COR-L47 (cell line): Measurements from ENCODE around the gene EIF5.
A peak's percentile ranks its signal among the peaks of the same experiment; 100 is the strongest.

ENCODE experiments used
- DNase-seq: peaks from one replicate; lab custom pipeline; 2025; lab: John Stamatoyannopoulos, UW

The EIF5 gene

DNA sequence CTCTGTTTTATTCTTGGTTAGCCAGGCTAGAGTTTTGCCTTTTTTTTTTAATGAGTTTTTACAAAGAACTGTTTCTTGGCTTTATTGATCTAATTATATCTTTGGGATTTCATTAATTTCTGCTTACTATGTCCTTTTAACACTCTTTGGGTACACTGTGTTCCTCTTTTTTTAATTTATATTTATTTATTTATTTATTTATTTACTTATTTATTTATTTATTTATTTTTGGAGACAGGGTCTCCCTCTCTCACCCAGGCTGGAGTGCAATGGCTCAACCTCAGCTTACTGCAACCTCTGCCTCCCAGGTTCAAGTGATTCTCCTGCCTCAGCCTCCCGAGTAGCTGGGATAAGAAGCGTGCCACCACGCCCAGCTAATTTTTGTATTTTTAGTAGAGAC, 36.0 kb downstream of the EIF5 start:
- DNase-seq = no peak

DNA sequence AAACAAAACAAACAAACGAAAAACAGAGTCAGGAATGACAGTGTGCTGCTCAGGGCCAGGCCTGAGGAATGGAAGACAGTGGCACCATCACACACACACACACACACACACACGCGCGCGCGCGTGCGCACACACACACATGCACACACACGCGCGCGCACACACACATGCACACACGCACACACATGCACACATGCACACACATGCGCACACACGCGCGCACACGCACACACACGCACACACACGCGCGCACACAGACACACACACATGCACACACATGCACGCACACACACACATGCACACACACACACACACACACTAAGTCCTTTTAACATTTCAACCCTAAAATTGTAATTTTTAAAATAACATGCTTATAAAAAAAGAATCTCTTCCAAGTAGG, 38.0 kb downstream of the EIF5 start:
- no peak for DNase-seq

DNA sequence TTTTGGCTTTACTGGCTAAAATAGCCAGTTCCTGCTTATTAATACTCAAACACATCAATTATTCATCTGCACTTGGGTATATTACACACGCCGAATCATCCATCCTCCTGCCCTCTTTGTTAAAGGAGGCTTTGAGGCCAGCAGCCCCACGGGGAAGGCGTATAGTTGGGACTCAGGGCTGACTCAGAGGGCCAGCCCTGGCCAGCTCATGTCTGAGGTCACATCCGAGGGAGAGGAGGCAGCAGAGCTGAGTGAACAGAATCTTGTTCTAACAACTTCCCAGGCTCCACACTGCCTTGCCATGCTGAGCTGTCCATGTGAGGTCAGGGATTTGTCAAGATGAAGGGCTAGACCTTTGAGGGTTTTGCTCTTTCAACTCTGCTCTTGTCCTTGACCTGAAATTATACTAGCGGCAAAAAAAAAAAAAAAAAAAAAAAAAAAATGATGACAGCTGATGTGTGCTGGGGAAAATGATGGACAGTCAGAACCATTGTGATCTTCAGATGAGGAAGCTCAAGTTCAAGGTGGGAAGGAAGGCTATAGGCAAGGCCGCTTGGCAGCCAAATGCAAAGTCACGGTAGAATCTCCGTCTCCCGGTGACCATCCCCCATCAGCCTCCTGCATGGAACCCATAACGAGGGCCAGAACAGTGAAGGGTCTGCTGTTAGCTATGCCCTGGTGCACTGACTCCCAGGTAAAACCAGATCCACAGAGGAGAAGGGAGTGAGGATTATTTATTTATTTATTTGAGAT, 38.7 kb downstream of the EIF5 start:
- no peak for DNase-seq

DNA sequence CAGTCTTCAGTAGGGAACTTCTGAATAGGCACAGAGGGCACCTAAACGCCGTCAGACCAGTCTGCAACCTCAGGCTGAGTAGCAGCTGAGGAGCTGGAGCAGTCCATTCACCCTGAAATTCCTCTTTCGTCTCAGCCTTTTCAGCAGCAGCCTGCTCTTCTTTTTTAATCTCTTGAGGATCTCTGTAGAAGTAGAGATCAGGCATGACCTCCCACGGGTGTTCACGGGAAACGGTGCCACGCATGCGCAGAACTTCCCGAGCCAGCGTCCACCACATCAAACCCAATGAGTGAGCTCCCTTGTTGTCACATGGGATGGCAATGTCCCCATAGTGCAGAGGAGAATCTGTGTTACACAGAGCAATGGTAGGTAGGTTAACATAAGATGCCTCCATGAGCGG, 40.1 kb downstream of the EIF5 start:
- DNase-seq = no peak

DNA sequence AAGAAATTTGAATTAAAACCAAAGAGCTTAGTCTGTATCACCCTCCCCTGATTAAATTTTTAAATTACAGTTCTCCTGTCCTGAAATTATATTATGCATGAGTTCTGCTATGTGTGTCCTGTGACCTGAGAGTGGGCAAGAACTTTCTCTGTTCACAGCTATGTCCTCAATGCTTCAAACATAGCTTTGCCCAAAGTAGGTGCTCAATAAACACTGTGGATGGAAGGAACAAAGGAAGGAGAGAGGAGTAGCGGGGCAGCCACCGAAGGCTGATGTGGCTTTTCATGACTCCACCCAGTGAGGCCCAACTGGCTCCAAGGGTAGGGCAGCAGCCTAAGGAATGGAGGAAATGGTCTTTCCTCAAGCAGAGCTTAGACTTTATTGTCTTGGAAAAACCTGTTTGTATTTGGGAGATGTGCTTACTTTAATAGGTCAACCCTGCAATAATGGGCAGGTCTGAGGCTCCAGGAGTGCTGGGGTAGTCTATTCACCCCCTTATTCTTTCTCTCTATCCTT, 43.5 kb downstream of the EIF5 start:
- DNase-seq = no peak

DNA sequence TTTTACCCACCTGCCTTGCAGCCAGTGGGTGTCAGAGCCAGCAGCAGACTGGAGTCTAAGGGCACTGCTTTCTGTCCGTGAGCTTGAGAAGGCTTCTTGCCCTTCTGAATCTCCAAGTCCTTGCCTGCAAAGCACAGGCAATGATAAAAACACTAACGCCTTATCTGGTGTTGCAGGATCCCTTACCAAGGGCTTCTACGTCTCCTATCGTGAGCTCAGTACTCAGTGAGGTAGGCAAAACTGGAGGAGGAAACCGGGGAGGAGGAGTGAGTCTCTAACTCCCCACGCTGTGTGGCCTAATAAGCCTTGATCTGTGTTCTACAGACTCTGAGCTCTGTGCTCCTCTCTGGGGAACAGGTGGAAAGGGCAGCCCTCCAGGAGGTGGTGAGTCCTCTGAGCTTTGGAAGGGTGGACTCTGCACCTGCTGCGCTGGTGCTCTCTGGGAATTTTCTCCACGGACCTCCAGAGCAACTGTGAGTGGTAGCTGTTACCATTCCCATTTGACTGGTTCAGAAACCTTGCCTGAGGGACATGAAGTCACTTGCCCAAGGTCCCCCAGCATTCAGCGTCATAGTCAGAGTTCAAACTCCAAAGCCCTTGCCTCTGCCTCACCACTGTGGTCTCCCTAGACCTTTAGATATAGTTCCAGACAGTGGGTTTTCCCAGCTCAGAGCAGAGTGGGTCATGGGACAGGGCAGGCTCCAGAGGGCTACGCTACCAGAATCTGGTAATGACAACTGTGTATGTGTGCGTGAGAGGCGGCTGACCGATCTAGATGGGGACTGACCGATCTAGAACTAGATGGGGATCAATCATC, 44.2 kb downstream of the EIF5 start:
- no peak for DNase-seq

DNA sequence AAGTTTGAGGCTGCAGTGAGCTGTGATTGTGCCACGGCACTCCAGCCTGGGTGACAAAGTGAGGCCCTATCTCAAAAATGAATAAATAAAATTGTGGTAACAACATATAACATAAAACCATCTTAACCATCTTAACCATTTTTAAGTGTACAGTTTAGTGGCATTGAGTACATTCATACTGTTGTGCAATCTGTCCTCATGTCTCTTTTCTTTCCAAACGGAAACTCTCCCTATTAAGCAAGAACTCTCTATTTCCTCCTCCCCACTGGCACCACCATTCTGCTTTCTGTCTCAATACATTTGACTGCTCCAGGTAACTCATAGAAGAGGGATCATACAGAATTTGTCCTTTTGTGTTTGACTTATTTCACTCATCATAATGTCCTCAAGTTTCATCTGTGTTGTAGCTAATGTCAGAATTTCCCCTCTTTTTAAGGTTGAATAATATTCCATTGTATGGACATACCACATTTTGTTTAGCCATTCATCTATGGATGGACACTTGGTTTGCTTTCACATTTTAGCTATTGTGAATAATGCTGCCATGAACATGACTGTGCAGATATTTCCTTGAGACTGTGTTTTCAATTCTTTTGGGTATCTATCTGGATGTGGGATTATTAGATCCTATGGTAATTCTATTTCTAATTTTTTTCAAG, 46.8 kb downstream of the EIF5 start:
- DNase-seq = no peak

DNA sequence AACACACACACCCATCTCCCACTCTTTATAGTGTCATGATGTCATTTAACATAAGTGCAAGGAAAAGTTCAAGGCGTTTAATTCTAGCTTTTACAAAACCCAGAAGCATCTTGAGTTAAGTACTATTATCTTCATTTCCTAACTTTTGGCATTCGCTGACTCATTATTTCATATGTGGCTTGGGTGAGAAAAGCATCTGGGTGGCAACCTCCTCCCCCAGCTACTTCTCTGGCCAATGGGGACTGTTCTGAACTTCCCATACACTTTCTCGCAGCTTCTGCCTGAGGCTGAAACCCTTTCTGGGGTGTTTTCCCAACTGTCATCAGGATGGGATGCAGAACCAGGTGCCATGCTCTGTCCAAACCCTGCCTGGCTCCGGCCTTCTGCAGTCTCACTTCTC, 48.3 kb downstream of the EIF5 start:
- DNase-seq = no peak

DNA sequence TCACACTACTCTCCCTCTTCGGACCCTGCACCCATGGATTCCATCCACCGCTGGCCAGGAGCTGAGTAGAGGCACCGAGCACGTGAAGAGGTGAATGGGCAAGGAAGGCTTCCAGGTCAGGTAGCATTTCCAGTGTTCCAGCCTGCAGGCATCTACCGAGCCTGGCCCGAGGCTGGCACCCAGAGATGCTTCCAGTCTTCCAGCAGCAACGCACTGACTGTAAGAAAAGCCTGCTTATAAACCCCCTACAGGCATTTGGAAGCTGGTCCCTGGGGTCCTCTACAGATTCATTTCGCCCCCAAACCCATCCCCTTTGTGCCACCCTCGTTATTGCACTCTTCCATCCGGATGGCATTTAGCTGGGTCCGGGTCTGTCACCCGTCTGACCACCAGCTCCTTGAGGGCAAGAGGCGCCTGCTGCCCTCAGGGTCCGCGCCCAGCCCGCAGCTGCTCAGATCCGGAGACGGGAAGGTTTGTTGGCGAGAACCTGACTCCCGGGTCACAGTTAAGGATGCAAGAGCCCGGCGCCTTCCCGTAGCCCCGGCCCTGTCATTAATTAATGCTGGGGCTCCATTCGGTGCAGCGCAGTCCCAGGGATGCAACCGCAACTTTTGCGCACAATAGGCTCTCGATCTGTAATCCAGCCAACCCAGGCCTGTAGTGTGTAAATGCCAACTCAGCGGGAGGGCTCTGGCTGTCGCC, 50.6 kb downstream of the EIF5 start:
- DNase-seq = no peak

DNA sequence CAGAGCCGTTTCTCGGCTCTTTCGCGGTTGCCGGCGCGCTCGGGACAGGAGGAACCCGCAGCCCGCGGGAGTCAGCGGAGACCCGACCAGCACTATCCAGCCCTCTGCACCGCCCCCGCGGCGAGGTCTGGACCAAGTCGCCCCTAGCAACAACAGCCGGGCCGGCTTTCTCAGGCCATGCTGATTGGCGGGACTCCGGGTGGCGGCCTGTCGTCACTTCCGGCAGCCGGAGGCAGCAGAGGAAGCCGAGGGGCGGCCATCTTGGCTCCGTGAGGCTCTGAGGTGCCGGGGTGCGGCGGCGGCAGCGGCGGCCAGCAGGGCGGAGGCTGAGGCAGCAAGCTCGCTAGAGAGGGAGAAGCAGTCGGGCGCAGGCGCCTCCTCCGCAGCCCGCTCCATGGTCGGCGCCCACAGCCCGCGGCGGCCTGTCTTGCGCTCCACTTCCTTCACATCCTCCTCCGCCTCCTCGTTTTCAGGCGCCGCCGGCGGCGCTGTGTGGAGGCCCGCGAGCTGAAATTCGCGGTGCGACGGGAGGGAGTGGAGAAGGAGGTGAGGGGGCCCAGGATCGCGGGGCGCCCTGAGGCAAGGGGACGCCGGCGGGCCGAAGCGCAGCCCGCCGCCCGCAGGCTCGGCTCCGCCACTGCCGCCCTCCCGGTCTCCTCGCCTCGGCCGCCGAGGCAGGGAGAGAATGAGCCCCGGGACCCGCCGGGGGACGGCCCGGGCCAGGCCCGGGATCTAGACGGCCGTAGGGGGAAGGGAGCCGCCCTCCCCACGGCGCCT, 51.3 kb downstream of the EIF5 start, which contains the start of gene MARK3:
Gene MARK3 (plus strand): TSS at position 264 of the 777 bp plus-strand sequence. CDS start 615 bp downstream, outside the sequence.
- peak; percentile 99 for DNase-seq

DNA sequence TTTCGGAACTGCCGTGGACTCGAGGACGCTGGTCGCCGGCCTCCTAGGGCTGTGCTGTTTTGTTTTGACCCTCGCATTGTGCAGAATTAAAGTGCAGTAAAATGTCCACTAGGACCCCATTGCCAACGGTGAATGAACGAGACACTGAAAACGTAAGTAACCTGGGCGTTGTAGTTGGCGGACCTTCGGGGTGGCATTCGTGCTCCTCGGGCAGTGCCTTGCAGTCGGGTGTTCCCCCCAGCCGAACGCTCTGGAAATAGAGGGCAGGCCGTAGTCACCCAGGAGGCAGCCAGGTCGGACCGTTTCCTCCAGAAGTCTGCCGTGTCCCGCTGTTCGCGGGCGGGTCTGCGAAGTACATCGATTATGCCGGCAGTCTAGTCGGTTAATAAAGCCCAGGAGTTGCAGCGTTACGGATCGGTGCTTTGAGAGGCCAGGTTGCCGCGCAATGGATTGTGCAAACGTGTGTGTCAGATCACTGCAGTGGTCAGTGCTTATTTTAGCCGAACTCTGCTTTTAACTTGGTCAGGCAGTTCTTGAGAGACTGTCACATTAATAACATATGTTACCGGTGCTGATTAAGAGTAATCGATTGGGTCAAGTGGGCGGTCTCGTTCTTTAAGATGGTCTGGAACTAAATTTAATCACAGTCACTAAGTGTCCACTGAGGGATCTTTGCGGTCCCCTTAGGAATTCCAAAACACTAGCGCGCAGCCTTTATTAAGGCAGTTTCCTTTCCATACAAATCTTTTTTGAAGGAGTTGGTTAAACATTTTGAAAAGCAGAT, 52.1 kb downstream of the EIF5 start:
- no peak for DNase-seq

DNA sequence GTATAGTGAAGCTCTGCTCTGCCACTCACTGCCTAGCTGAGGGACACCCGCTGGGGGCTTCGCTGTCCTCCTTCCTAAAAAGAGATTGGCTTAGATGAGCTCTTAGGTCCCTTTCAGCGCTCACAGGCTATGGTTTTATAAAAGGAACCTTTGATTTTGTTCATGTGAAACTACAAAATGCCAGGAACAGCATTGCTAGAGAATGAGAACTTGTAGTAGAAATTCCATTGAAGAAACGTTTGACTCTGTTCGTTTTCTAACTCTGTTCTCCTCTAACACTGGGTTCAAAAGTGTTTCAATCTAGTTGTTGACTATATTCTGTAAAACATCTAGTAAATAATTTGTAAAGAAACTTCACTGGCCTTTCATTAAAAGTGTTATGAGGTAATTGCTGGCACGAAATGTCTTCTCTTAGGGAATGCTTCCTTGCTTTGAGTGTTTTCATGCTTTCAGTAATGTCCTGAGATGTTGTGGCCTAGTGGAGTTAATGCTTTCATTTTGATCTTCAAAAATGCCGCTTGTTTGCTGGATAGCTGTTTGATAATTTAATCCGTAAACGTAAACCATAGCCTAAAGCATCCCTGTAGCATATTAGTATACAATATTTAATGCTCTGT, 52.8 kb downstream of the EIF5 start:
- no peak for DNase-seq

DNA sequence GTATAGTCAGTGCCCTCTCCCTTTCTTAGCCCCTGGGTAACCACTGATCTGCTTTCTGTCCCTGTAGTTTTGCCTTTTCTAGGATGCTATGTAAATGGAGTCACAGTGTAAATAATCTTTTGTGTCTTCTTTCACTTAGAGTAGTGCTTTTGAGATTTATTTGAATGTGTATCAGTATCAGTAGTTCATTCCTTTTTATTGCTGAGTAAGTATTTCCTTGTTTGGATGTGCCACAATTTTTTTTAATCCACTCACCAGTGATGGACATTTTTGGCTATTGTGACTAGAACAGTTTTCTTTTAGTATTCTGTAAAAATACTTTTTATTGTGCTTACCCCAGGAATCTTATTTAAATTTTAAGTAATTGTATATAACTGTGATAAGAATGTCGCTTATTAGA, 54.6 kb downstream of the EIF5 start:
- DNase-seq = no peak

DNA sequence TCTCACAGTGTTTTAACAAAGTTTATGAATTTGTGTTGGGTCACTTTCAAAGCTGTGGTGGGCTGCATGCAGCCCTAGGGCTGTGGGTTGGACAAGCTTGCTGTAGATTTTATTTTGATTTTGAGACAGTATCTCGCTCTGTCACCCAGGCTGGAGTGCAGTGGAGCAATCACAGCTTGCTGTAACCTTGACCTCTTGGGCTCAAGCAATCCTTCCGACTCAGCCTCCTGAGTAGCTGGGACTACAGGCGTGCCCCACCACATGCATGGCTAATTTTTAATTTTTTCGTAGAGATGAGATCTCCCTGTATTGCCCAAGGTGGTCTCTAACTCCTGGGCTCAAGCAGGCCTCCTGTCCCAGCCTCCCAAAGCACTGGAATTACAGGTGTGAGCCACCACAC, 56.6 kb downstream of the EIF5 start:
- no peak for DNase-seq

DNA sequence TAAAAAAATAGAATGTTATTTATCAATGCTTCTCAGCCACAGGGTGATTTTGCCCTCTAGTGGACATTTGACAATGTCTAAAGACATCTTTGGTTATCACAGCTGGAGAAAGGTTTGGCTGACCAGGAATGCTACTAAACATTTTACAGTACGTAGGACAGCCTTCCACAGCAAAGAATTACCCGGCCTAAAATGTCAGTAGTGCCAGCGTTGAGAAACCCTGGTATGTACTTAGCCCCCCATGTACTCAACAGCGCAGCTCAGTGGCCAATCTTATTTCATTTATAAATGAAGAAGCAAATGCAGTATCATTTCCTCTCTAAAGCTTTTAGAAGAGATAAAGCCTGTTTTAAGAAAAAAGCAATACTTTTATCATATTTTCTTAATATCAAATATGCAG, 57.0 kb downstream of the EIF5 start:
- peak; percentile 42 for DNase-seq

DNA sequence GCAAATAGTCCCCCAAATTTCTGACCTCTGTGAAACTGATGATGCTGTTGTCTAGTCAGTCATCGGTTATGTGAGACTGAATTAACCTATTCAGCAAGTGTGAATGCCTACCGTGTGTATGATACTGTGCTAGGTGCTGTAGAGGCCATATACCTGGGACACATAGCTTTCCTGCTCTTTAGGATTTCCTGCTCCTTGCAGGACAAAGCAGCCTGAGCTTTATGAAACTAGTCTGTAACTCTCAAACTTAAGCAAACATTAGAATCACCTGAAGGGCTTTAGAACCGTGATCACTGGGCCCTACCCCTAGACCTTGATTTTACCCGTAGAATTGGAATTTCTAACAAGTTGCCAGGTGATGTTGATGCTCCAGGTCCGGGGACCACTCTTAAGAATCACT, 58.1 kb downstream of the EIF5 start:
- DNase-seq = no peak

DNA sequence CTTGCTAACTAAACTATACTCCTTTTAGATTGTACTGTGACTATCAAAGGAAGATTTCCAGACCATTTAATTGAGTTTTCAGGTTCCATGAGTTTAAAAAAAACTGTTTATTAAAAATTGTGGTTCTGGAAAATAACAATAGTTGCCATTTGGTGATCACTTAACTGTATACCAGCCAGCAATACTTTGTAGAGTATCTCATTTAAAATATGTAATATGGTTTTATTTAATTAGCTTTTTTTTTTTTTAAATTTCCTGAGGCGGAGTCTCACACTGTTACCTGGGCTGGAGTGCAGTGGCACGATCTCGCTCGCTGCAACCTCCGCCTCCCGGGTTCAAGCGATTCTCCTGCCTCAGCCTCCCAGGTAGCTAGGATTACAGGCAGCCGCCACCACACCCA, 58.5 kb downstream of the EIF5 start:
- DNase-seq = no peak

DNA sequence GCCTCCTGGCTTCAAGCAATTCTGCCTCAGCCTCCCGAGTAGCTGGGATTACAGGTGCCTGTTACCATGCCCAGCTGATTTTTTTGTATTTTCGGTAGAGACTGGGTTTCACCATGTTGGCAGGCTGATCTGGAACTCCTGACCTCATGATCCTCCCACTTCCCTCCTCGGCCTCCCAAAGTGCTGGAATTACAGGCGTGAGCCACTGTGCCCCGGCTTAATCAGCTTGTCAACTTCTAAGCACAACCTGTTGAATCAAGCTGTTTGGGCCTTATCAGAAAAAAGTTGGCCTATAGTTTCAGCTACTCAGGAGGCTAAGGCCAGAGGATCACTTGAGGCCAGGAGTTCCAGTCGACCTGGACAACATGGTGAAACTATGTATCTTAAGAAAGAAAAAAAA, 59.0 kb downstream of the EIF5 start:
- no peak for DNase-seq

DNA sequence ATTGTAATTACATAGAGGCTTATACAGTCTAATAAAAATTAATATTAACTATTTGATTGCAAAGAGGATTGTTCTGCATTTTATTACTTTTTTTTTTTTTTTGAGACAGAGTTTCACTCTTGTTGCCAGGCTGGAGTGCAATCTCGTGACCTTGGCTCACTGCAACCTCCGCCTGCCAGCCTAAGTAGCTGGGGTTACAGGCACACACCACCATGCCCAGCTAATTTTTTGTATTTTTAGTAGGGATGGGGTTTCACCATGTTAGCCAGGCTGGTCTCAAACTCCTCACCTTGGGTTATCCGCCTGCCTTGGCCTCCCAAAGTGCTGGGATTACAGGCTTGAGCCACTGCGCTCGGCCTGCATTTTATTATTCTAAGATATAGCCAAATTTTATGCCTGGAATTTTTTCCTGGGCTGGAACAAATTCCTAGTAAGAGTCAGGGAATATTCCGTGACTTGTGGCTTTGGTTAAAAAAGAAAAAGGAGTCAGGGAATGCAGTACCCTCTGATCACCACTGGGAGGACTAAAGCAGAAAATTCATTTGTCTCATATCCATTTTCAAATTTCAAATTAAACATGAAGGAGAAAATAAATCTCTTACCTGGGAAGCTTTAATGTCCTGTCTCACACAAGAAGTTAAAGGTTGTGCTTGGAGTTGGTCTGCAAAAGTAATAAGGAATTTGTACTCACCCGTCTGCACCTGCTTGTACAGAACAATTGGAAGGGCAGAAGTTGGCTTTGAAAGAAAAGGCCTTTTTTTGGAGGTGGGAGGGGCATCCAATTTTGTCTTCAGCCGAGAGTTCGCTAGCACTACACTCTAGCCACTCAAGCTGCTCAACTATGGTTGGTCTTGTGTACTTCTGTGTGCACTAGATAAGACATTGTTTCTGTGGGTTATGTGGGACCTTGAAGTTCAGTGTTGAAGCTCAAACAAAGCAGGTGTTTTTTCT, 59.9 kb downstream of the EIF5 start:
- no peak for DNase-seq
